ENCODE results near the gene SAMD13. TPM values are rescaled to one million over a fixed set of nuclear protein-coding genes. Genes with fewer than 3 reads are reported as not detected.
A peak's percentile ranks its signal among the peaks of the same experiment; 100 is the strongest.

Gene SAMD13
- total RNA-seq, 1 experiment from 2014 or later = 0.59 TPM

- peaks cover 9% of the 10 kb centered on the region for H3K9me3 Mint-ChIP-seq (ENCODE audit: unreplicated experiment)
- peak overlapping the region; percentile 92 for H3K27ac Mint-ChIP-seq (ENCODE audit: unreplicated experiment)
- H3K4me3 Mint-ChIP-seq (ENCODE audit: unreplicated experiment) = peak overlapping the region; percentile 51
- no peak for TF ChIP-seq CTCF (IDR thresholded peaks at IDR 0.05; ENCODE audit: insufficient read depth in 1 of 2, low read depth in 1 of 2, low read length in 1 of 2, severe bottlenecking in 1 of 2, unreplicated experiment in 1 of 2)
- Histone ChIP-seq H3K36me3 (ENCODE audit: control insufficient read depth, insufficient read depth, low read length) (no peaks in the 10 kb centered on the region), H3K4me1 (peaks cover 37% of the 10 kb centered on the region), H3K4me3 (ENCODE audit: low read depth, low read length) (no peak overlapping the region), H3K9me3 (no peaks in the 10 kb centered on the region), H3K27me3 (replicated peaks; ENCODE audit: control insufficient read depth, insufficient read depth, low read length) (no peaks in the 10 kb centered on the region)
- CTCF ChIA-PET = no interaction called here
- peak; percentile 11 to 36 for DNase-seq
- no peaks in the 10 kb centered on the region for H3K27me3 Mint-ChIP-seq (ENCODE audit: insufficient read depth, unreplicated experiment)
- TSS peak; percentile 60 for BruUV-seq (replicated peaks)
- intact Hi-C loops (cut with micrococcal nuclease; ENCODE audit: unreplicated experiment) = loop anchor here (1.0 to 10.0 kb wide), 2 partner anchors 27 to 163 kb away; no protein-coding TSS in a partner anchor
- H3K4me1 Mint-ChIP-seq (ENCODE audit: low read depth, unreplicated experiment) = peaks cover 36% of the 10 kb centered on the region
- H3K36me3 Mint-ChIP-seq (ENCODE audit: insufficient read depth, unreplicated experiment) = peaks cover 7% of the 10 kb centered on the region
- POLR2A ChIA-PET = no interaction called here
Observed at GRCh38 chr1:84271441-84272151, 29.9 kb upstream of the SAMD13 start.

GRCh38 chr1:84272401-84272800, 29.1 kb upstream of the SAMD13 start:
- peak; percentile 56 to 80 for DNase-seq

More at GRCh38 chr1:84272401-84272800, 29.1 kb upstream of the SAMD13 start:
- Mint-ChIP-seq H3K27me3 (ENCODE audit: insufficient read depth, unreplicated experiment) (no peaks in the 10 kb centered on the region), H3K4me1 (ENCODE audit: low read depth, unreplicated experiment) (peaks cover 30% of the 10 kb centered on the region), H3K27ac (ENCODE audit: unreplicated experiment) (peak overlapping the region; percentile 76), H3K4me3 (ENCODE audit: unreplicated experiment) (no peak overlapping the region), H3K9me3 (ENCODE audit: unreplicated experiment) (peaks cover 9% of the 10 kb centered on the region), H3K36me3 (ENCODE audit: insufficient read depth, unreplicated experiment) (peaks cover 7% of the 10 kb centered on the region)
- no peaks in the 10 kb centered on the region for H3K9me3 ChIP-seq
- POLR2A ChIA-PET = no interaction called here
- CTCF ChIA-PET = no interaction called here
- no peaks in the 10 kb centered on the region for H3K27me3 ChIP-seq (replicated peaks; ENCODE audit: control insufficient read depth, insufficient read depth, low read length)
- H3K4me1 ChIP-seq = peaks cover 37% of the 10 kb centered on the region
- no peaks in the 10 kb centered on the region for H3K36me3 ChIP-seq (ENCODE audit: control insufficient read depth, insufficient read depth, low read length)
- intact Hi-C loops (cut with micrococcal nuclease; ENCODE audit: unreplicated experiment) = loop anchor here (1.0 to 10.0 kb wide), 2 partner anchors 26 to 162 kb away; no protein-coding TSS in a partner anchor
- H3K4me3 ChIP-seq (ENCODE audit: low read depth, low read length) = no peak overlapping the region
- no TSS peak for BruUV-seq (replicated peaks)
- no peak for TF ChIP-seq CTCF (IDR thresholded peaks at IDR 0.05; ENCODE audit: insufficient read depth in 1 of 2, low read depth in 1 of 2, low read length in 1 of 2, severe bottlenecking in 1 of 2, unreplicated experiment in 1 of 2)
